ENCODE data around the gene AGBL5.
A peak's percentile ranks its signal among the peaks of the same experiment; 100 is the strongest.
"Not testable (repeated sequence)": the region's sequence is repeated elsewhere in the genome, so short reads cannot be mapped to it uniquely, and the experiment has no call there.

The AGBL5 gene

DNA sequence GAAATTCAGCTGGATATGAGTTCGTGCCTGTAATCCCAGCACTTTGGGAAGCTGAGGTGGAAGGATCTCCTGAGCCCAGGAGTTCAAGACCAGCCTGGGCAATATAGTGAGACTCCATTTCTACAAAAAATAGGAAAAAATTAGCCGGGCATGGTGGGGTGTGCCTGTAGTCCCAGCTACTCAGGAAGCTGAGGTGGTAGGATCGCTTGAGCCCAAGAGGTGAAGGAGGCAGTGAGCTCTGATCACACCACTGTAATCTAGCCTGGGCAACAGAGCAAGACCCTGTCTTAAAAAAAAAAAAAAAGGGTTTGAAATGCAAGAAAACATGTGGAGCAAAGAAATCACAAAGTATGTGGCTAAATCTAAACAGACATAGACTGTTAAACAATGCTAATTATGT lies 57.6 kb downstream of the AGBL5 start:
- Histone ChIP-seq H2BK15ac (ENCODE audit: low read length) (no peak overlapping the region), H3K4me3 (ENCODE audit: low read length in 2 of 2) (no peak overlapping the region)
- WGBS, 2 donors (ENCODE audit: extremely low coverage in 2 of 2, insufficient read length in 2 of 2, insufficient replicate concordance in 1 of 2), result no CpG with 5 or more reads among the region's 3 CpGs

DNA sequence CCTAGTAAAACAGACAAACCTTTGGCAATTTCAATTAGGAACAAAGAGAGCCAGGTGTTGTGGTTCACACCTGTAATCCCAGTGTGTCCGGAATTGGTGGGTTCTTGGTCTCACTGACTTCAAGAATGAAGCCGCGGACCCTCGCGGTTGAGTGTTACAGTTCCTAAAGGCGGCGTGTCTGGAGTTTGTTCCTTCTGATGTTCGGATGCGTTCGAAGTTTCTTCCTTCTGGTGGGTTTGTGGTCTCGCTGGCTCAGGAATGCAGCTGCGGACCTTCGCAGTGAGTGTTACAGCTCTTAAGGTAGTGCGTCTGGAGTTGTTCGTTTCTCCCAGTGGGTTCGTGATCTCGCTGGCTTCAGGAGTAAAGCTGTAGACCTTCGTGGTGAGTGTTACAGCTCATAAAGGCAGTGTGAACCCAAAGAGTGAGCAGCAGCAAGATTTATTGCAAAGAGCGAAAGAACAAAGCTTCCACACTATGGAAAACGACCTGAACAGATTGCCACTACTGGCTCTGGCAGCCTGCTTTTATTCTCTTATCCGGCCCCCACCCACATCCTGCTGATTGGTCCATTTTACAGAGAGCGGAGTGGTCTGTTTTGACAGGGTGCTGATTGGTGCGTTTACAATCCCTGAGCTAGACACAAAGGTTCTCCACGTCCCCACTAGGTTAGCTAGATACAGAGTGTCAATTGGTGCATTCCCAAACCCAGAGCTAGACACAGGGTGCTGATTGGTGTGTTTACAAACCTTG lies 59.3 kb downstream of the AGBL5 start:
- H3K27ac ChIP-seq (replicated peaks; ENCODE audit: low read length); H3K36me3 ChIP-seq (replicated peaks in 1 of 2; ENCODE audit: control insufficient read depth in 2 of 2, insufficient read depth in 2 of 2, low read length in 2 of 2); H3K9me3 ChIP-seq (replicated peaks in 1 of 2; ENCODE audit: control insufficient read depth in 2 of 2, insufficient read depth in 1 of 2, low read depth in 1 of 2, low read length in 2 of 2); H3K4ac ChIP-seq (ENCODE audit: low read length); H4K91ac ChIP-seq (ENCODE audit: low read depth, low read length, poor library complexity); H3K79me1 ChIP-seq (ENCODE audit: low read depth, low read length); H2BK15ac ChIP-seq (ENCODE audit: low read length); H4K8ac ChIP-seq (ENCODE audit: low read depth, low read length); H2BK120ac ChIP-seq (ENCODE audit: low read depth, low read length); H3K18ac ChIP-seq (ENCODE audit: low read length); H3K4me1 ChIP-seq (ENCODE audit: control insufficient read depth in 2 of 2, insufficient read depth in 1 of 2, low read depth in 1 of 2, low read length in 2 of 2); H3K14ac ChIP-seq (ENCODE audit: low read length); H2BK12ac ChIP-seq (ENCODE audit: low read length); H3K4me2 ChIP-seq (ENCODE audit: insufficient read depth, low read length, poor library complexity, severe bottlenecking); H3K23ac ChIP-seq (ENCODE audit: low read depth, low read length, poor library complexity); DNase-seq (ENCODE audit: low spot score); H2BK5ac ChIP-seq (ENCODE audit: low read length); H3K4me3 ChIP-seq (ENCODE audit: low read length in 2 of 2); H3K9ac ChIP-seq (ENCODE audit: low read depth, low read length, poor library complexity); H2AK5ac ChIP-seq (ENCODE audit: low read depth, low read length): not testable (repeated sequence)
- Histone ChIP-seq H3K27me3 (ENCODE audit: control insufficient read depth in 3 of 3, insufficient read depth in 3 of 3, low read depth in 1 of 3, low read length in 3 of 3) (peaks cover 0 to 32% (median 0%) of the 10 kb centered on the region in 3 experiments), H2AFZ (ENCODE audit: low read length) (peak overlapping the region; percentile 73)
- WGBS, 2 donors (ENCODE audit: extremely low coverage in 2 of 2, insufficient read length in 2 of 2, insufficient replicate concordance in 1 of 2), result no CpG with 5 or more reads among the region's 24 CpGs

More for the DNA sequence above, 57.6 kb downstream of the AGBL5 start:
- Histone ChIP-seq H4K91ac (ENCODE audit: low read depth, low read length, poor library complexity) (no peak overlapping the region), H3K27me3 (ENCODE audit: control insufficient read depth in 3 of 3, insufficient read depth in 3 of 3, low read depth in 1 of 3, low read length in 3 of 3) (peaks cover 0 to 25% (median under 1%) of the 10 kb centered on the region in 3 experiments), H3K4me2 (ENCODE audit: insufficient read depth, low read length, poor library complexity, severe bottlenecking) (no peak overlapping the region), H3K9ac (ENCODE audit: low read depth, low read length, poor library complexity) (no peak overlapping the region), H3K79me1 (ENCODE audit: low read depth, low read length) (no peaks in the 10 kb centered on the region), H2AFZ (ENCODE audit: low read length) (no peak overlapping the region), H3K4me1 (ENCODE audit: control insufficient read depth in 2 of 2, insufficient read depth in 1 of 2, low read depth in 1 of 2, low read length in 2 of 2) (no peaks in the 10 kb centered on the region), H3K36me3 (replicated peaks in 1 of 2; ENCODE audit: control insufficient read depth in 2 of 2, insufficient read depth in 2 of 2, low read length in 2 of 2) (no peaks in the 10 kb centered on the region), H3K14ac (ENCODE audit: low read length) (no peak overlapping the region), H3K27ac (replicated peaks; ENCODE audit: low read length) (no peak overlapping the region), H2BK12ac (ENCODE audit: low read length) (no peak overlapping the region), H3K4ac (ENCODE audit: low read length) (no peak overlapping the region), H2BK120ac (ENCODE audit: low read depth, low read length) (no peak overlapping the region), H2AK5ac (ENCODE audit: low read depth, low read length) (no peak overlapping the region), H3K9me3 (replicated peaks in 1 of 2; ENCODE audit: control insufficient read depth in 2 of 2, insufficient read depth in 1 of 2, low read depth in 1 of 2, low read length in 2 of 2) (no peaks in the 10 kb centered on the region), H2BK5ac (ENCODE audit: low read length) (no peak overlapping the region), H4K8ac (ENCODE audit: low read depth, low read length) (no peak overlapping the region), H3K18ac (ENCODE audit: low read length) (no peak overlapping the region), H3K23ac (ENCODE audit: low read depth, low read length, poor library complexity) (no peak overlapping the region)
- no peak for DNase-seq (ENCODE audit: low spot score)

- not testable (repeated sequence) for H2BK12ac ChIP-seq (ENCODE audit: low read length); H2BK5ac ChIP-seq (ENCODE audit: low read length); H3K79me1 ChIP-seq (ENCODE audit: low read depth, low read length); H3K4me1 ChIP-seq (ENCODE audit: control insufficient read depth in 2 of 2, insufficient read depth in 1 of 2, low read depth in 1 of 2, low read length in 2 of 2); H3K23ac ChIP-seq (ENCODE audit: low read depth, low read length, poor library complexity); H3K9me3 ChIP-seq (replicated peaks in 1 of 2; ENCODE audit: control insufficient read depth in 2 of 2, insufficient read depth in 1 of 2, low read depth in 1 of 2, low read length in 2 of 2); DNase-seq (ENCODE audit: low spot score); H2BK120ac ChIP-seq (ENCODE audit: low read depth, low read length); H3K18ac ChIP-seq (ENCODE audit: low read length); H3K27ac ChIP-seq (replicated peaks; ENCODE audit: low read length); H3K36me3 ChIP-seq (replicated peaks in 1 of 2; ENCODE audit: control insufficient read depth in 2 of 2, insufficient read depth in 2 of 2, low read length in 2 of 2); H3K9ac ChIP-seq (ENCODE audit: low read depth, low read length, poor library complexity); H2AK5ac ChIP-seq (ENCODE audit: low read depth, low read length); H3K14ac ChIP-seq (ENCODE audit: low read length); H3K4me2 ChIP-seq (ENCODE audit: insufficient read depth, low read length, poor library complexity, severe bottlenecking); H2BK15ac ChIP-seq (ENCODE audit: low read length); H3K4ac ChIP-seq (ENCODE audit: low read length); H2AFZ ChIP-seq (ENCODE audit: low read length); H4K8ac ChIP-seq (ENCODE audit: low read depth, low read length); H4K91ac ChIP-seq (ENCODE audit: low read depth, low read length, poor library complexity); H3K4me3 ChIP-seq (ENCODE audit: low read length in 2 of 2)
- no CpG with 5 or more reads among the region's 49 CpGs for WGBS, 2 donors (ENCODE audit: extremely low coverage in 2 of 2, insufficient read length in 2 of 2, insufficient replicate concordance in 1 of 2)
- H3K27me3 ChIP-seq (ENCODE audit: control insufficient read depth in 3 of 3, insufficient read depth in 3 of 3, low read depth in 1 of 3, low read length in 3 of 3), result peaks cover 0 to 31% (median 0%) of the 10 kb centered on the region in 3 experiments
These were observed 60.1 kb downstream of the AGBL5 start for GRCh38 chr2:27111392-27112078.

- H4K91ac ChIP-seq (ENCODE audit: low read depth, low read length, poor library complexity), result no peak overlapping the region
- H2AK5ac ChIP-seq (ENCODE audit: low read depth, low read length), result no peak overlapping the region
- H3K23ac ChIP-seq (ENCODE audit: low read depth, low read length, poor library complexity), result no peak overlapping the region
- no peak overlapping the region for H2BK120ac ChIP-seq (ENCODE audit: low read depth, low read length)
- H2BK15ac ChIP-seq (ENCODE audit: low read length), result no peak overlapping the region
- no peak overlapping the region for H3K4me3 ChIP-seq (ENCODE audit: low read length in 2 of 2)
- H2AFZ ChIP-seq (ENCODE audit: low read length), result no peak overlapping the region
- no peak for DNase-seq (ENCODE audit: low spot score)
- H3K4me1 ChIP-seq (ENCODE audit: control insufficient read depth in 2 of 2, insufficient read depth in 1 of 2, low read depth in 1 of 2, low read length in 2 of 2), result peaks cover 5 to 6% of the 10 kb centered on the region in 2 donors
- no peaks in the 10 kb centered on the region for H3K79me1 ChIP-seq (ENCODE audit: low read depth, low read length)
- WGBS, 2 donors (ENCODE audit: extremely low coverage in 2 of 2, insufficient read length in 2 of 2, insufficient replicate concordance in 1 of 2), result no CpG with 5 or more reads among the region's 2 CpGs
- H4K8ac ChIP-seq (ENCODE audit: low read depth, low read length), result no peak overlapping the region
- peaks cover 6 to 66% (median 26%) of the 10 kb centered on the region in 3 experiments for H3K27me3 ChIP-seq (ENCODE audit: control insufficient read depth in 3 of 3, insufficient read depth in 3 of 3, low read depth in 1 of 3, low read length in 3 of 3)
- no peak overlapping the region for H2BK5ac ChIP-seq (ENCODE audit: low read length)
- H2BK12ac ChIP-seq (ENCODE audit: low read length), result no peak overlapping the region
- peaks cover 0 to 4% of the 10 kb centered on the region in 2 donors for H3K9me3 ChIP-seq (replicated peaks in 1 of 2; ENCODE audit: control insufficient read depth in 2 of 2, insufficient read depth in 1 of 2, low read depth in 1 of 2, low read length in 2 of 2)
- H3K4me2 ChIP-seq (ENCODE audit: insufficient read depth, low read length, poor library complexity, severe bottlenecking), result no peak overlapping the region
- H3K14ac ChIP-seq (ENCODE audit: low read length), result no peak overlapping the region
- no peaks in the 10 kb centered on the region for H3K36me3 ChIP-seq (replicated peaks in 1 of 2; ENCODE audit: control insufficient read depth in 2 of 2, insufficient read depth in 2 of 2, low read length in 2 of 2)
- H3K18ac ChIP-seq (ENCODE audit: low read length), result no peak overlapping the region
- H3K27ac ChIP-seq (replicated peaks; ENCODE audit: low read length), result no peak overlapping the region
- no peak overlapping the region for H3K4ac ChIP-seq (ENCODE audit: low read length)
- no peak overlapping the region for H3K9ac ChIP-seq (ENCODE audit: low read depth, low read length, poor library complexity)
These were observed 64.1 kb downstream of the AGBL5 start for GRCh38 chr2:27115519-27115918.

Measured in neuronal stem cell (in vitro differentiated cells).